Measurements from ENCODE around the gene TOR4A. TPM values are rescaled to one million over a fixed set of nuclear protein-coding genes. Genes with fewer than 3 reads are reported as not detected.
A peak's percentile ranks its signal among the peaks of the same experiment; 100 is the strongest.

The TOR4A gene
- total and polyA plus RNA-seq, 9 of the 15 experiments (the other 6 are each of a cell fraction or from before 2014, with no cell fraction given), result 3.9 to 49.2 (median 8.8) TPM

DNA sequence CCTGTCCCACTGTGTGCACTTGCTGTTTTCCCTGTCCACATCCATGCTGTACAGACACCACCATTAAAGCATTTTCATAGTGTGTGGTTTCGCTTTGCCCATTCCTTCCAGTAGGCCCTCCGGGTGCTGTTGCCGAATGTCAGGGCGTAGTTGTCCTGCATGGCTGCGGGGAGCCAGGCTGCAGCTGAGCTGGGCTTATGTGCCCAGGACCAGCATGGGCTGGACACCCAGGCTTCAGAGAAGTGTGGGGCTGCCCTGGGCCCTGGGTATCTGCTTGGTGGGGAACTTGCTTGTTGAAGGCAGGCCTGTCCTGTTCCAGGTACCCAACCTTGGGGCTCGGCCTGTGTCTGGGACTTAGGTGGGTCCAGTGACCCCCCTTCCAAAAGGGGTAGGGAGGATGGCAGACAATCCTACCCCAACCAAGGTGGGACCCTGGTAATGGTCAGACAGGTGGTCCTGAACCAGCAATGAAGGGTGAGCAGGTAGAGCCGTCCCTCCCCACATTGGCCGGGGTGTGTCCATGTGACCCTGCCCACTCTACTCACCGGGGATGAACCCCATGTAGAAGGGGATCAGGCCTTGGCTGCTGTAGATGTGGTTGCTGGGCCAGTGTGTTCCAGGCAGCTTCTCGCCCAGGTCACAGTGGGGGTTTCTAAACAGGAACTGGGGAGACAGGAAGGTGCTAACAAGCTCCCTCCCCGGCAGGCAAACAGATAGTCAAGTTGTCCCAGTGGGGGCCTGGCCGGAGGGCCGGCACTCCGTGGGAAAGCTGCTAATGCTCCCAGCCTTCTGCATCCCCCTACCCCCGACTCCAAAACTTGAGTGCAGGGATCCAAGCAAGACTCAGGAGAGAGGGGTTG is 33.7 kb upstream of the TOR4A start (continued):
- TF ChIP-seq MTA3 (IDR thresholded peaks at IDR 0.05; ENCODE audit: borderline replicate concordance) (peak; percentile 87; the same call in 1 of the 2 replicates), PHB2 (IDR thresholded peaks at IDR 0.05; ENCODE audit: low read depth) (no peak; the same call in 1 of the 2 replicates), RBM22 (IDR thresholded peaks at IDR 0.05; ENCODE audit: low read depth, low read length, poor library complexity, severe bottlenecking) (peak; percentile 73), PRMT5 (CRISPR knock-in tag; IDR thresholded peaks at IDR 0.05) (no peak), OTX1 (CRISPR knock-in tag; IDR thresholded peaks at IDR 0.05) (peak; percentile 74), NR4A1 (CRISPR knock-in tag; IDR thresholded peaks at IDR 0.05) (no peak), NR4A1 (tag; IDR thresholded peaks at IDR 0.05) (no peak), ZNF766 (CRISPR knock-in tag; conservative IDR thresholded peaks at IDR 0.05) (no peak), ZNF124 (CRISPR knock-in tag; IDR thresholded peaks at IDR 0.05) (0 out of 2 replicates have a peak, but pooled peaks have one; percentile 17), TFAM (CRISPR knock-in tag; conservative IDR thresholded peaks at IDR 0.05) (no peak), ZBTB17 (CRISPR knock-in tag; IDR thresholded peaks at IDR 0.05) (peak; percentile 56; the same call in 1 of the 2 replicates), MAFG (tag; conservative IDR thresholded peaks at IDR 0.05) (no peak), NR2F6 (CRISPR knock-in tag; IDR thresholded peaks at IDR 0.05) (no peak), ELF1 (tag; IDR thresholded peaks at IDR 0.05) (no peak), ZNF561 (CRISPR knock-in tag; conservative IDR thresholded peaks at IDR 0.05) (0 out of 2 replicates have a peak, but pooled peaks have one; percentile 10), RUNX1 (IDR thresholded peaks at IDR 0.05; ENCODE audit: low read depth) (peak; percentile 18; the same call in 1 of the 2 replicates), NFXL1 (CRISPR knock-in tag; IDR thresholded peaks at IDR 0.05) (no peak)
- TF ChIP-seq, protein P1, sequence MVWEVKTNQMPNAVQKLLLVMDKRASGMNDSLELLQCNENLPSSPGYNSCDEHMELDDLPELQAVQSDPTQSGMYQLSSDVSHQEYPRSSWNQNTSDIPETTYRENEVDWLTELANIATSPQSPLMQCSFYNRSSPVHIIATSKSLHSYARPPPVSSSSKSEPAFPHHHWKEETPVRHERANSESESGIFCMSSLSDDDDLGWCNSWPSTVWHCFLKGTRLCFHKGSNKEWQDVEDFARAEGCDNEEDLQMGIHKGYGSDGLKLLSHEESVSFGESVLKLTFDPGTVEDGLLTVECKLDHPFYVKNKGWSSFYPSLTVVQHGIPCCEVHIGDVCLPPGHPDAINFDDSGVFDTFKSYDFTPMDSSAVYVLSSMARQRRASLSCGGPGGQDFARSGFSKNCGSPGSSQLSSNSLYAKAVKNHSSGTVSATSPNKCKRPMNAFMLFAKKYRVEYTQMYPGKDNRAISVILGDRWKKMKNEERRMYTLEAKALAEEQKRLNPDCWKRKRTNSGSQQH (CRISPR knock-in tag; IDR thresholded peaks at IDR 0.05), result peak; percentile 78
- TF ChIP-seq, protein P2, sequence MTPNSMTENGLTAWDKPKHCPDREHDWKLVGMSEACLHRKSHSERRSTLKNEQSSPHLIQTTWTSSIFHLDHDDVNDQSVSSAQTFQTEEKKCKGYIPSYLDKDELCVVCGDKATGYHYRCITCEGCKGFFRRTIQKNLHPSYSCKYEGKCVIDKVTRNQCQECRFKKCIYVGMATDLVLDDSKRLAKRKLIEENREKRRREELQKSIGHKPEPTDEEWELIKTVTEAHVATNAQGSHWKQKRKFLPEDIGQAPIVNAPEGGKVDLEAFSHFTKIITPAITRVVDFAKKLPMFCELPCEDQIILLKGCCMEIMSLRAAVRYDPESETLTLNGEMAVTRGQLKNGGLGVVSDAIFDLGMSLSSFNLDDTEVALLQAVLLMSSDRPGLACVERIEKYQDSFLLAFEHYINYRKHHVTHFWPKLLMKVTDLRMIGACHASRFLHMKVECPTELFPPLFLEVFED (CRISPR knock-in tag; conservative IDR thresholded peaks at IDR 0.05), result peak; percentile 96
- TF ChIP-seq, protein P3, sequence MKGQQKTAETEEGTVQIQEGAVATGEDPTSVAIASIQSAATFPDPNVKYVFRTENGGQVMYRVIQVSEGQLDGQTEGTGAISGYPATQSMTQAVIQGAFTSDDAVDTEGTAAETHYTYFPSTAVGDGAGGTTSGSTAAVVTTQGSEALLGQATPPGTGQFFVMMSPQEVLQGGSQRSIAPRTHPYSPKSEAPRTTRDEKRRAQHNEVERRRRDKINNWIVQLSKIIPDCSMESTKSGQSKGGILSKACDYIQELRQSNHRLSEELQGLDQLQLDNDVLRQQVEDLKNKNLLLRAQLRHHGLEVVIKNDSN (CRISPR knock-in tag; IDR thresholded peaks at IDR 0.05), result peak; percentile 74
- TF ChIP-seq, protein P4, sequence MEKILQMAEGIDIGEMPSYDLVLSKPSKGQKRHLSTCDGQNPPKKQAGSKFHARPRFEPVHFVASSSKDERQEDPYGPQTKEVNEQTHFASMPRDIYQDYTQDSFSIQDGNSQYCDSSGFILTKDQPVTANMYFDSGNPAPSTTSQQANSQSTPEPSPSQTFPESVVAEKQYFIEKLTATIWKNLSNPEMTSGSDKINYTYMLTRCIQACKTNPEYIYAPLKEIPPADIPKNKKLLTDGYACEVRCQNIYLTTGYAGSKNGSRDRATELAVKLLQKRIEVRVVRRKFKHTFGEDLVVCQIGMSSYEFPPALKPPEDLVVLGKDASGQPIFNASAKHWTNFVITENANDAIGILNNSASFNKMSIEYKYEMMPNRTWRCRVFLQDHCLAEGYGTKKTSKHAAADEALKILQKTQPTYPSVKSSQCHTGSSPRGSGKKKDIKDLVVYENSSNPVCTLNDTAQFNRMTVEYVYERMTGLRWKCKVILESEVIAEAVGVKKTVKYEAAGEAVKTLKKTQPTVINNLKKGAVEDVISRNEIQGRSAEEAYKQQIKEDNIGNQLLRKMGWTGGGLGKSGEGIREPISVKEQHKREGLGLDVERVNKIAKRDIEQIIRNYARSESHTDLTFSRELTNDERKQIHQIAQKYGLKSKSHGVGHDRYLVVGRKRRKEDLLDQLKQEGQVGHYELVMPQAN (IDR thresholded peaks at IDR 0.05; ENCODE audit: borderline replicate concordance), result 0 out of 2 replicates have a peak, but pooled peaks have one; percentile 8
- TF ChIP-seq, protein P5, sequence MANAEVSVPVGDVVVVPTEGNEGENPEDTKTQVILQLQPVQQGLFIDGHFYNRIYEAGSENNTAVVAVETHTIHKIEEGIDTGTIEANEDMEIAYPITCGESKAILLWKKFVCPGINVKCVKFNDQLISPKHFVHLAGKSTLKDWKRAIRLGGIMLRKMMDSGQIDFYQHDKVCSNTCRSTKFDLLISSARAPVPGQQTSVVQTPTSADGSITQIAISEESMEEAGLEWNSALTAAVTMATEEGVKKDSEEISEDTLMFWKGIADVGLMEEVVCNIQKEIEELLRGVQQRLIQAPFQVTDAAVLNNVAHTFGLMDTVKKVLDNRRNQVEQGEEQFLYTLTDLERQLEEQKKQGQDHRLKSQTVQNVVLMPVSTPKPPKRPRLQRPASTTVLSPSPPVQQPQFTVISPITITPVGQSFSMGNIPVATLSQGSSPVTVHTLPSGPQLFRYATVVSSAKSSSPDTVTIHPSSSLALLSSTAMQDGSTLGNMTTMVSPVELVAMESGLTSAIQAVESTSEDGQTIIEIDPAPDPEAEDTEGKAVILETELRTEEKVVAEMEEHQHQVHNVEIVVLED (CRISPR knock-in tag; IDR thresholded peaks at IDR 0.05), result no peak
